Measurements from ENCODE around the gene PRKG1. TPM values are rescaled to one million over a fixed set of nuclear protein-coding genes. Genes with fewer than 3 reads are reported as not detected.

Gene PRKG1
- total RNA-seq, 2 experiments from 2014 or later = not detected

DNA sequence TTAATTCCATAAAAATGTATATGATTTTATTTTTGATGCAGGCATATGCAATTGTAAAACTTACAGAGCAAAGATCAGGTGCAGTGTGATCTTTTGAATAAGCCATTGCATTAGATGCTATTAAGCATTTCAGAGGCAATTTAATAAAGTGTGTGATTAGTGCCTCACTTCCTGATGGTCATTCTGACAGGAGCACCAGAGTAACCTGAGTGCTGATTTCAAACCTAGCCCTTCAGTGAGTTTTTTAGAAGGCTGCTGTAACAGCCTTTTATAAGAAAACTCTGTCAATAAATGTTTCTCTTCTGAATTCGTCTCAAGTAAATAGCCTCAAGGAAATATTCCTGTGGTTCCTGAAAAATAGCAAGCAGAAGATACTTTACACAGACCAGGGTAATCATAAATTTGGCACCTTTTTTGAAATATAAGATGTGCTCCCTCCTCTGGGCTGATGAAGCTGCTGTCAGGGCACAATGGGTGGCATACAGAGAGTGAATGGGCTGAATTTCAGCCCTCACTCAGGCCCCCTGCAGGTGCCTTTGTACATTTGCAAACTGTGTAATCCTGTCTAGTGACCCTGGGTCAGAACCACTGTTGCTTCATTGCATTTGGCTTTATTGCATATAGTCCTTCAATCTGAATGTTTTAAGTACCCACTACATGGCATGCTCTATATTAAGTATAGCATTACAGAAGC is 818.8 kb downstream of the PRKG1 start:
- H3K4me1 Mint-ChIP-seq = no peaks in the 10 kb centered on the region
- no peaks in the 10 kb centered on the region for H3K9me3 Mint-ChIP-seq
- peaks cover 4% of the 10 kb centered on the region for H3K27me3 Mint-ChIP-seq
- H3K4me3 Mint-ChIP-seq = no peak overlapping the region
- no peaks in the 10 kb centered on the region for H3K36me3 Mint-ChIP-seq
- no peak overlapping the region for H3K27ac Mint-ChIP-seq
- no peak for DNase-seq

DNA sequence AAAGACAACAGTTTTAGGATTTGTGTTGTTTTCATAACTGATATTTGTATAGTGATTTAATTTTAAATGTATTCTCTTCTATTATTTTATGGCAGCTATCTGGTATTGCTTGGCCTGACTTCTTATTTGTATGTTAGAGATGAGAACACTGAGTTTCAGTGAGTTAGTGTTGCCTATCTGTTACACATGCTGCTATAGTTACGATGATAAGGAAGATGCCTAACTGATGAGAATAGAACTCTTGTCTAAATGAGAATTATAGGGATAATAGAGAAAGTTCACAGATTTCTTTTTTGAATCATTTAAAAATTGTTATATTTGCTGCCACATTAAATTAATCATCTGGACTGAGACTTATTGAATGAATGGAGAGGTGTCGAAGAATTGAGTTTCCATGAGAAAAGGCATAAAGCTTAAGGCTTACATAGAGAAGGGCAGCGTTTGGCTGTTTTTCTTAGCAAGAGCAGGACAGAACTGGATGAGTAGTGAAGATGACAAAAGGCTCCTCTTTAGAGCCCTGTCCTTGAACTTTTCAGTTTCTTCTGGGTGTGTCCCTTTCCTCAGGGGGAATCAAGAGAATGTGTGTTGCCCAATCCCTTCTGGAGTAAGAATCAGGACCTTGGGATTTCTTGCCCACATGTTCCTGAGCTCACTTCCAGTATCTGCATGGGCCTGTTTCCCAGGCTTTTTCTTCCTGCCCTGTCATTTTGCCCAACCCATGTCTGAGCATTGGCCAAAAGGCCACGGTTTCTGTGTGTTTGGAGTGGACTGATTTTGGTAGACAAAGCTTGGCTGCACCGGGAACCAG is 820.7 kb downstream of the PRKG1 start:
- Mint-ChIP-seq H3K27me3 (peaks cover 4% of the 10 kb centered on the region), H3K4me3 (no peak overlapping the region), H3K9me3 (no peaks in the 10 kb centered on the region), H3K27ac (no peak overlapping the region), H3K36me3 (no peaks in the 10 kb centered on the region), H3K4me1 (no peaks in the 10 kb centered on the region)
- no peak for DNase-seq

DNA sequence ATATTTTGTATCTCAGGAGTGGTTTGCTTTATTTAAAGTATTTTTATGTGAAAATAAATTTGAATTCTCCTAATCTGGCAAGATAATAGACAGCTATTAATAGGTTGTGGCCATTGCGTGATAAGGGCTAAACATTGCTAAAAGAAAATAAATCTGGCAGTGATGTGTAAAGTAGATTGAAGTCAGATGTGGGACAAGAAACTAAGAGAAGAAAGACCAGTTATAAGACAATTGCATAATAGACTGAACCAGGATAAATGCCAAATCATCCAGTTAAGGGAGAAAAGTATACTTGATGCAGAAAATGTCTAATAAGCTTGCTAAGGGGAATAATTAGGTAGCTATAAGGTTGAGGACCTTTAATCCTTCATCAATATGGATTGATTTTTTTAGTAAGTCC is 822.6 kb downstream of the PRKG1 start:
- no peaks in the 10 kb centered on the region for H3K9me3 Mint-ChIP-seq
- DNase-seq = no peak
- H3K4me3 Mint-ChIP-seq = no peak overlapping the region
- no peaks in the 10 kb centered on the region for H3K36me3 Mint-ChIP-seq
- no peaks in the 10 kb centered on the region for H3K4me1 Mint-ChIP-seq
- peaks cover 4% of the 10 kb centered on the region for H3K27me3 Mint-ChIP-seq
- H3K27ac Mint-ChIP-seq = no peak overlapping the region

DNA sequence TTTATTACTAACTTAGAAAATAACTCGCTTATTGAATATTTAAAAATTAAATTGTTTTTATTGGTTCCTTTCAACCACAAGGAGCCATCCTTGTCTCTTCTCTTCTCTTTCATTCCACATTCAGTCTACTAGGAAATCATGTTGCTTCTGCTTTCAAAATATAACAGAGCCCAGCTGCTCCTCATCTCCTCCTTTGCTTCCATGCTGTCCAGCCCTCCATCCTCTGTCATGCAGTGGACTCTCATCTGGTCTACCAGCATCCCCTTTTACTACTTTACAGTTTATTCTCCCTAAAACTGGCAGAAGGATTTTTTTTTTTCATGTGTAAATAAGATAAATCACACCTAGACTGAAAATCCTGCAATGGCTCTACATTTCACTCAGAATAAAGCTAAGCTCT is 823.3 kb downstream of the PRKG1 start:
- no peak overlapping the region for H3K4me3 Mint-ChIP-seq
- no peaks in the 10 kb centered on the region for H3K4me1 Mint-ChIP-seq
- peaks cover 4% of the 10 kb centered on the region for H3K27me3 Mint-ChIP-seq
- no peak for DNase-seq
- H3K36me3 Mint-ChIP-seq = no peaks in the 10 kb centered on the region
- no peaks in the 10 kb centered on the region for H3K9me3 Mint-ChIP-seq
- H3K27ac Mint-ChIP-seq = no peak overlapping the region

DNA sequence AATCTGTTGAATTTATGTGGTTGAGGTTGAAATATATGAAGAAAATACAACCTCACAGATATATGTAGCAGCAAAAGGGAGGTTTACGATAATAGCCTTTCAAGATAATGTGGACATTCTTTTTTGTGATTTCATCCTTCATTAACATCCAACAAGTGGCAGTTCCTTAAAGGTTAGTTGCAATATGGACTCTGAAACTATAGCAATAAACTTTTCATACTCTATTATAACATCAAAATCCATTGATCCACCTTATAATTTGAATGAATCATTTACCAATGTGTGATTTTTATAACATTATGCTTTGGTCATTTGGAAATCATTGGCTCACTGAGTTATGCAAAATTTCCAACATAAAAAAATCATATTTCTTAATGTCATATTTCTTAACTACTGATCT is 825.9 kb downstream of the PRKG1 start:
- Mint-ChIP-seq H3K4me1 (no peaks in the 10 kb centered on the region), H3K4me3 (no peak overlapping the region), H3K27ac (no peak overlapping the region), H3K27me3 (peaks cover 4% of the 10 kb centered on the region), H3K36me3 (no peaks in the 10 kb centered on the region), H3K9me3 (no peaks in the 10 kb centered on the region)
- DNase-seq = no peak

DNA sequence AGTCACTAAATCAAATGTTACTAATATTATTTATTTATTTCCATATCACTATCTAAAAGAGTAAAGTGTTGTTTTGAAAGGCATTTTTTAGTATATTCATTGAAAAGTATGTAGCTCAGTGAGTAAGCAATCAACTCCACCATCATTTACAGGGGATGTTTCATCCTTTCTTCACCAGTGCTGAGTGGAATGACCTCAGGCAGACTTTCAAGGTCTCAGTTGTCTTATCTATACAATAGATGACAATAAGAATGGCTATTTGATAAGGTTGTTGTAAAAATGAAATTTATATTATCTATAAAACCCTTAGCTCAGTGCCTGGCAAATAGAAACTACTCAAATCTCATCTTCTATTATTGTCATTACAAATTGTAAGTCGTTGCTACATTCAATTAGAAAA is 829.4 kb downstream of the PRKG1 start:
- DNase-seq = no peak
- Mint-ChIP-seq H3K27ac (no peak overlapping the region), H3K4me1 (no peaks in the 10 kb centered on the region), H3K36me3 (no peaks in the 10 kb centered on the region), H3K4me3 (no peak overlapping the region), H3K9me3 (no peaks in the 10 kb centered on the region), H3K27me3 (peaks cover 7% of the 10 kb centered on the region)

DNA sequence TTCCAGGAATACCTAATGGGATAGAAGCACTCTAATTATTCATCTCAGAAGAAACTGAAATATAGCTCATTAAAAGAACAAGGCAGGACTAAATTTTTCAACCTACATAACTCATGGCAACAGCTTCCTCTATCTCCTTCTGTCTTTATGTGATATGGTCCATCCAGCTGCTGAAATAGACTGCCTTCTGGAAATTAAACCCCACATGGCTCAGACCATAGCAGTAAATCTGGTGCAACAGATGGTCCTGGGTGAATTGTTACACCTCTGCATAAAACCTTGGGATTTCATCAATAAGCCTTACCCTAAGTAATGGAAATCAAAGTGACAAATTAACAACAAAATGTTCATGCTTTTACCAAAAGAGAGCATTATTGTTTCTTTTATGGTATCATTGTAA is 830.7 kb downstream of the PRKG1 start:
- Mint-ChIP-seq H3K4me1 (no peaks in the 10 kb centered on the region), H3K27me3 (peaks cover 7% of the 10 kb centered on the region), H3K27ac (no peak overlapping the region), H3K9me3 (no peaks in the 10 kb centered on the region), H3K4me3 (no peak overlapping the region), H3K36me3 (no peaks in the 10 kb centered on the region)
- DNase-seq = no peak

DNA sequence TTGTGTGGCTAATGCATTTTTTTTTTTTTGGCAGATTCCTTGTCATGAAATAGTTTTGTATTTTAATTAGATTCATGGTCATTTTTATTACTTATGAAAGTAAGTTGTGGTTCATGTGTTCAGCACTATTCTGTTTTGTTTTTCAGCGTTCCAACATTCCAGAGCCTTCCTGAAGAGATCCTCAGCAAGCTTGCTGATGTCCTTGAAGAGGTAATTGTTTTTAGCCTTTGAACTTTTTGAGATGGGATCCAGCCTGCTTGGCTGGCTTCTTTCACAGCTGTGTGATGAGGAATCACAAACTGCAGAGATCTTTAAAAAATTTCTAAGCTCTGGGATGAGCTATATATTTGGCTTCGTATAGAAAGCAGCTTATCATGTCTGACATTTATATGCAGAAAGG is 833.1 kb downstream of the PRKG1 start:
- no peaks in the 10 kb centered on the region for H3K9me3 Mint-ChIP-seq
- no peak for DNase-seq
- H3K36me3 Mint-ChIP-seq = no peaks in the 10 kb centered on the region
- peaks cover 7% of the 10 kb centered on the region for H3K27me3 Mint-ChIP-seq
- no peaks in the 10 kb centered on the region for H3K4me1 Mint-ChIP-seq
- no peak overlapping the region for H3K4me3 Mint-ChIP-seq
- H3K27ac Mint-ChIP-seq = no peak overlapping the region

DNA sequence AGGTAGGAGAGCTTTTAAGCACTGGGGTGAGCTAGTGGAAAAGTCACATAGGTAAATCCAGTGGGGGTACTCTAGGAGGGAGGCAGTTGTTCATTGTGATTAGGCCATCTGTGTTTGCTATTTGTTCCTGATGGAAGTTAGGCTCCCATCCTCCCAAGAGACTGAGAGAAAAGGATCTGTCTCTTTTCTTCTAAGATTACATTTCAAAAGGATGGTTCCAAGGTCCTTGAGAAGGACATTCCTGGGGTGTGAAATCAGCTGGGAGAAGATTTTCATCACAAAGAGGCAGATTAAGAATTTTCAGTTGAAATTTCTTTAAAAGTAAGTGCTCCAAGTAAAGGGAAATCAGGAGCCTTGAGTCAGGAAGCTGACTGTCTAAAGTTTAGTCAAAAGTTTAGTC is 835.9 kb downstream of the PRKG1 start:
- Mint-ChIP-seq H3K27ac (no peak overlapping the region), H3K36me3 (no peaks in the 10 kb centered on the region), H3K4me3 (no peak overlapping the region), H3K27me3 (peaks cover 7% of the 10 kb centered on the region), H3K4me1 (no peaks in the 10 kb centered on the region), H3K9me3 (no peaks in the 10 kb centered on the region)
- no peak for DNase-seq

DNA sequence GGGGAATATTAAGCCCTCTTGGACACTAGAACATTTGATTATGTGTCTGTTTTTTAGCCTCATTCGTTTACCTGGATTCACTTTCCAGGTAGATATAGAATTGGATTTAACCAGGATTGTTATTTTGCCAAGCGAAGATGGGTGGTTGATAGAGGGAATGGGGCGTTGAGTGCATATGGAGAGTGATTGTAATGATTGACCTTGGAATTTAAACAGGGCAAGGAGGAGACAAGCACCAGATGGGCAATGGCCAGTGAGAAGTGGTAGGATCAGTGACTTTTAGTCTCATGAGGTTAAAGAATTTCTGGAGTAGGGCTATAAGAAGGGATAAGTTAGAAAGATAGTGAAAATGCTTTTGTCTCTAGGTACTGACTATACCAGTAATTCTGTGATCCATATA is 836.3 kb downstream of the PRKG1 start:
- DNase-seq = no peak
- Mint-ChIP-seq H3K9me3 (no peaks in the 10 kb centered on the region), H3K36me3 (no peaks in the 10 kb centered on the region), H3K27me3 (peaks cover 7% of the 10 kb centered on the region), H3K4me3 (no peak overlapping the region), H3K4me1 (no peaks in the 10 kb centered on the region), H3K27ac (no peak overlapping the region)

DNA sequence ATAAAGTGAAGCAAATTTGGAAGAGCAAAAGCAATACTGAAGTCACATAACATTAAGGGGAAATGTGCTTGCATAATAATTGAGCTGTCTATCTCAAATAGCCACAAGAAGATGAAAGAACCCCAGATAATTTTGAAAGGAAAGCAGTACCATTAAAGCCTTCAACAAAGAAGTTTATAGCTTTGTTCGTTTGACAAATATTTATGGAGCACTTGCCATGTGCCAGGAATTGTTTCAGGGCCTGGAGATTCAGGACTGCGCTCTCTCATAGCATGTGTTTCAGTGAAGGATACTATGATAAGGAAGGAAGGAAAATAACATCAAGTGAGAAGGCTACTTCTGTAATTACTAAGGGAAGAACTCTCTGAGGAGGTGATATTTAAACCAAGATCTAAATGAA is 837.4 kb downstream of the PRKG1 start:
- no peaks in the 10 kb centered on the region for H3K9me3 Mint-ChIP-seq
- H3K4me3 Mint-ChIP-seq = no peak overlapping the region
- no peaks in the 10 kb centered on the region for H3K36me3 Mint-ChIP-seq
- DNase-seq = no peak
- H3K27ac Mint-ChIP-seq = no peak overlapping the region
- peaks cover 5% of the 10 kb centered on the region for H3K27me3 Mint-ChIP-seq
- no peaks in the 10 kb centered on the region for H3K4me1 Mint-ChIP-seq

DNA sequence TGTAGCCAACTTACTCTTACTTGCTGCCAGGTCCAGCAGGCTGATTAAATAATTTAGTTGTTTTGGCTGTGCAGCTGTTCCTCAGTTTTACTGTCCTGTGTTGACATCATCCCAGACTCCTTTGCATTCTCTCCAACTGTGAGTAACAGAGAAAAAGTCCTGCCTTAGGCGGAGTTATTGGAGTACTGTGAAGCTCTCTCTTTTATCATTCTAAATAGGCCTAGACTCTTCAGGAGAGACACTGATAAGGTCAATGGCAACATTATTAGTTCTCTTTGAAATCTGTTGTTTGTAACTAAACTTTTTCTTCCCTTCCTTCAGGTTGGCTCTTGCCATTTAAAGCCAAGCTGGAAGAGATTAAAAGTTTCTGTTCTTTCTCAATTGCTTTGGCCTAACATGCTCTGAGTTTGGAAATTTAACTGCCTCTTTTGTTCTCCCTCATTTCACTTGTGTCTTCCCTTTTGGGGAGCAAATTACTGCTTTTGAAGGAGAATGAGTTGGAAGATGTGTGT is 840.8 kb downstream of the PRKG1 start:
- no peak overlapping the region for H3K27ac Mint-ChIP-seq
- no peaks in the 10 kb centered on the region for H3K9me3 Mint-ChIP-seq
- no peak for DNase-seq
- no peaks in the 10 kb centered on the region for H3K4me1 Mint-ChIP-seq
- no peaks in the 10 kb centered on the region for H3K36me3 Mint-ChIP-seq
- no peak overlapping the region for H3K4me3 Mint-ChIP-seq
- H3K27me3 Mint-ChIP-seq = peaks cover 5% of the 10 kb centered on the region

DNA sequence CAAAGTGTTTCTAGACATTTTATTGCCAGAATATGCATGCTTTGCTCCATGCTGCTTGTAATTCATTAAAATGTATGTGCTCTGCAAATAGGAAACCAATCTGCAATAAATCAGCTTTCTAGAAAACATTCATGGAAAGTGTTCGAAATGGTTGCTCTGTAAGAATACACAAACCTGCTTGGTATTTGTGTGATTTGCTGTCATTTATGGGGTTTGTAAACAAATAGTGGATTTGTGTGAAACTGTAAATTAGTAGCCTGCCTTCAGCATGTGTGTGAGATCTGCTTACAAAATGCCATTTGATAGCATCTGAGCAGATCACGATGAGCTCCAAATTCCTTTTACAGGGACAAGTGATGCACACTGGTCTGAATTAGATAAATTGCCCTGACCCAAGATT is 844.2 kb downstream of the PRKG1 start:
- H3K9me3 Mint-ChIP-seq = no peaks in the 10 kb centered on the region
- no peak for DNase-seq
- no peak overlapping the region for H3K27ac Mint-ChIP-seq
- peaks cover 5% of the 10 kb centered on the region for H3K27me3 Mint-ChIP-seq
- H3K36me3 Mint-ChIP-seq = no peaks in the 10 kb centered on the region
- no peaks in the 10 kb centered on the region for H3K4me1 Mint-ChIP-seq
- no peak overlapping the region for H3K4me3 Mint-ChIP-seq

DNA sequence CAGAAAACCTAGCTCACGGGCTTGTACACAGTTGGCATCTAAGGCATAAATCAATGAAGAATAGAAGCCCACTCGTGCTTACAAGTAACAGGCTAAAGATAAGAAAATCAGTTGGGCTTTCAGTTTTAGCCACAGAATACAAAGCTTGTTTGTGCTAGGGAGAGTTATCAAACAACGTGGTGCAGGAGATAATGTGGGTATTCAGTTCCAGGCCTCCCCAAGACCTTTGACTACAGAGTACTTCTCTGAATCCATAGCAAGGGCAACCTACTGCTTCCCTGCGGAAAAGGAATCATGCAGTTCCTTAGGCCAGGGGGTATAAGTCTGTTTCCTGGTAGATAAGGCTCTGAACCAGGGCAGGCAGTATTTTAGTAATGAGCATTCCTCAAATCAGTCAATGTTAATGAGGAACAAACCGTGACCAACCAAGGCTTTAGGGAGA is 844.6 kb downstream of the PRKG1 start:
- Mint-ChIP-seq H3K9me3 (no peaks in the 10 kb centered on the region), H3K36me3 (no peaks in the 10 kb centered on the region), H3K4me3 (no peak overlapping the region), H3K27ac (no peak overlapping the region), H3K4me1 (no peaks in the 10 kb centered on the region), H3K27me3 (peaks cover 5% of the 10 kb centered on the region)
- no peak for DNase-seq

DNA sequence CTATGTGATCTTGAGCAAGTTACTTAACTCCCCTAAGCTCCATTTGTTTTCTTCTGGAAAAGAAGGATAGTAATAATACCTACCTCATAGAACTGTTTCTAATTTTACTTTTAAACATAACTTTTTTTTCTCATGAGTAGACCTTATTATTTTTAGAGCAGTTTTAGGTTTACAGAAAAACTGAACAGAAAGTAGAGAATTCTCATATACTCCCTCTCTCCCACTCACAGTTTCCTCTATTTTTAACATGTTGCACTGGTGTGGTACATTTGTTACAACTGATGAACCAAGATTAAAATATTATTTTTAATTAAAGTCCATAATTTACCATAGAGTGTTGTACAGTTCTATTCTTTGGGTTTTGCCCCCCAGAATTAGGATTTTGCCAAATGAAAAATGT is 846.4 kb downstream of the PRKG1 start:
- no peak for DNase-seq
- Mint-ChIP-seq H3K27ac (no peak overlapping the region), H3K9me3 (no peaks in the 10 kb centered on the region), H3K36me3 (no peaks in the 10 kb centered on the region), H3K4me3 (no peak overlapping the region), H3K4me1 (no peaks in the 10 kb centered on the region), H3K27me3 (peaks cover 9% of the 10 kb centered on the region)

DNA sequence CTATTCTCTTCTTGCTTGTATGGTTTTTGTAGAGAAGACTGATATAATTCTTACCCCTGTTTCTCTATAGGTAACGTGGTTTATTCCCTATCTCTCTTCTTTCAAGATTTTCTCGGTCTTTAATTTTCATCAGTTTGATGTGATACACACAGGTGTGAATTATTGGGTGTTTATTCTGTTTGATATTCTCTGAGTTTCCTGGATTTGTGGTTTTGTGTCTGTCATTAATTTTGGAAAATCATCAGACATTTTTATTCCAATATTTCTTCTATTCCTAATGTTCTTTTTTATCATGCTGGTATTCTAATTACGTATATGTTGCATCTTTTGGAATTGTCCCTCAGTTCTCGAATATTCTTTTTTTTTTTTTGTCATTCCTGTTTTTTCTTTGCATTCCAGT is 850.1 kb downstream of the PRKG1 start:
- no peaks in the 10 kb centered on the region for H3K9me3 Mint-ChIP-seq
- H3K27ac Mint-ChIP-seq = no peak overlapping the region
- no peaks in the 10 kb centered on the region for H3K36me3 Mint-ChIP-seq
- peaks cover 4% of the 10 kb centered on the region for H3K27me3 Mint-ChIP-seq
- no peaks in the 10 kb centered on the region for H3K4me1 Mint-ChIP-seq
- H3K4me3 Mint-ChIP-seq = no peak overlapping the region
- DNase-seq = no peak

All from activated naive CD8-positive, alpha-beta T cell treated with anti-CD3 and anti-CD28 coated beads for 36 hours (primary cell).